Germinal center (tissue), 1 donor: Measurements from ENCODE around the gene GMDS.
A peak's percentile ranks its signal among the peaks of the same experiment; 100 is the strongest.

Experiments
- DNase-seq: peaks from one replicate; pipeline ENCODE4 v3.0.0; 2012; ENCODE audit warnings: mixed read lengths, low spot score

The GMDS gene

DNA sequence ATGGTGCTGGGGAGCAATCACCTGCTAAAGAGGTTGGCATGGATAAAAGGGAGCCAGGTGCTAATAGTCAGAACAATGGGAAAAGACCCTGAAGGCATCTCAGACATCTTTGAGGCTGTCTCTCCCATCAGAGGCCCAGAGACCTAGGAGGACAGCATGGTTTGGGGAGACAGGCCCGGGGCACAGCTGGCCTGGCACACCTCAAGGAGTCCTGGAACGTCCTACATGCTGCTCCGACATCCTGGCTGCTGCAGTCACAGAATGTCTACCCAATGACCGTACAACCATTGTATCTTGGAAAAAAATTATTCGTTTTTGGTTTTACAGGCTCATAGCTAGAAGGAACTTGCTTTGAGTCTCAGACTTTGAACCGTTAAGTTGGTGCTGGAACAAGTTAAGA lies 4.4 kb downstream of the GMDS start:
- no peak for DNase-seq

- DNase-seq = no peak
Measured at GRCh38 chr6:2237001-2237400, 8.4 kb downstream of the GMDS start.

GRCh38 chr6:2235777-2236495 lies 9.5 kb downstream of the GMDS start:
- DNase-seq = no peak

- no peak for DNase-seq
Measured at GRCh38 chr6:2232445-2232844, 13.0 kb downstream of the GMDS start.

GRCh38 chr6:2231438-2231837 lies 14.0 kb downstream of the GMDS start:
- DNase-seq = no peak

DNA sequence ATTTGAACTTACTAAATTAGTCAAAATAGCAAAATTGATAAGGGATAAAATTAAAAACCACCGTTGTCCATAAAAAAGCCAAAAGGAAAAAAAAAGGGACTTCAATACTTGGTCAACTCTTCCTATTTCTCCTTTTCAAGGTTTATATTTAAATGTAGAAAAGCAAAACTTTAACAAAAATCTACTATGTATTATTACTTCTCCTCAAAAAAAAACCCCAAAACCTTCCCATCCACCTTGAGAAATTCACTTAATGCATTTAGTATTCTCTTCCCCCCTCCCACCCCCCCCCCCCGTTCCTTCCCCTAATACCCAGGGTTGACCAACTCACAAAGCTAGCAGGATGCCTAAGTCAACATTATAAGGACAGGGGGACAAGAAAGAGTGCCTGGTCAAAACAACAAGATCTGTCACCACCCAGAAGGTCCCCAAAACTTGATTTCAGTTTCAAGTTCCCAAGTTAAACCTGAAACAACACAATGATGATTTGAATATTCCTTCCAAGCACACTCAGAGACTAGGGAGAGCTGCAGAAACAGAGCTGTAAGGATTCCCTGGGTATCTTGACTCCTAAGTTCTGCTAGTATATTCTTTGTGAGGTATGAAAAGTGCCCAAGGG lies 14.6 kb downstream of the GMDS start:
- DNase-seq = no peak

- DNase-seq = no peak
Measured at GRCh38 chr6:2229742-2230141, 15.7 kb downstream of the GMDS start.

- DNase-seq = no peak
Measured at GRCh38 chr6:2229039-2229438, 16.4 kb downstream of the GMDS start.

DNA sequence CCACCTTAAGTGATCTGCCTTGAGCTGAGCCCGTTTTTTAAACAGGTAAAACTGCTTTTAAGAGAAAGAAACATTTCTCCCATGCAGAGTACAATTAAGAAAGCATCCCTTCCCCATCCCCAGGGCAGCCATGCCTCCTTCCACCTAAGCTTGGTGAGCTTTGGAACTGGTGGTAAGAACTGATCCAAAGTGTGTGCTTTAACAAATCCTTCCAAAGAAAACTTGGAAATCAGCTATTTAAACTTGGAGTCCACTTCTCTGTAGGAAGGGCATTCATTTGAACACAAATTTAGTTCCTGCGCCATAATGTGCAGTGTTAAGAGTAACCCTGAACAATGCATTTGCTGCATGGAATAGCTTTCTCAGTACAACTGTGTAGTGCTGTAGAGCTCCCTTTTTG lies 17.0 kb downstream of the GMDS start:
- no peak for DNase-seq

DNA sequence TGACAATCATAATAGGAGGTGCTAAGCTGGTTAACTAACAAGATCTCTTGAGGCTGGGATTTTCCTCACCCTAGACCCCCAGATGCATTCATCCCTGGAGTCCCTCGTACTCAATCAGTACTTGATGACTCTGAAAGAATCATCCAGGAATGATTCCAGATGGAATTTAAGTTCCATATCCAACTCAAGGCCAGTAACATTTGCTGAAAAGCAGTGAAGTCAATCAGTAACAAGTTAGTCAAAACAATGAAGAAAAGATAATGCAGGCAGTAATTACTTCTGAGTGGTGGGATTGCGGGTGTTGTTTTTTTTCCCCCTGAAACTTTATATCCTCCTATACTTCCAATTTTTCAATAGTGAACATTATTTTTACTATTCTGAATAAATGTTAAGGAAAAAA lies 18.6 kb downstream of the GMDS start:
- DNase-seq = no peak

GRCh38 chr6:2225422-2226392 lies 19.7 kb downstream of the GMDS start:
- DNase-seq = no peak

- DNase-seq = no peak
Measured at GRCh38 chr6:2224847-2225382, 20.5 kb downstream of the GMDS start.

DNA sequence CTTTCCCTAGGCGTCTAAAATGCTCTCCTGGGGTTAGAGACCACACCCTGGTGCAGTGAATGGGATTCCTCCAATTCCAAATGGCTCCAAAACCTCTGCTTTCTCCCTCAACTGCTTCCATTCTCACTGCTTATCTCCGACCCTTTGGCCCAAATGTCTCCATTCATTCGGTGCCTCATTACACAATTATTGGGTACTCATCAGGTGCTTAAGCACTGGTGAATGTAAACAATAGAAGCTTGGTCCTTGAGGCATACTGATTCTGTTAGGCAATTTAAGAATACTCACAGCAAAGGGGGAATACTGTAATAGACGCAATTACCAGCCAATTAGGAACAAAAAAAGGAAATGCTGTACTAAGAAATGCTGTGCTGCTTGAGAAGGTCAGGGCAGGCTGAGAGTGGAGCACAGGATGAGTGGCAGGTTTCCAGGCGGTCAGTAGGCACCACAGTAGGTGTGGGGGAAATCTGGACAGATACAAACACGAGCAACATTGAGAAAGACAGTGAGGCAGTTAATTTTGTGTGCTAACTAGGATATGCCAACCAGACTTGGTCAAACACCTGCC lies 23.0 kb downstream of the GMDS start:
- DNase-seq = no peak

DNA sequence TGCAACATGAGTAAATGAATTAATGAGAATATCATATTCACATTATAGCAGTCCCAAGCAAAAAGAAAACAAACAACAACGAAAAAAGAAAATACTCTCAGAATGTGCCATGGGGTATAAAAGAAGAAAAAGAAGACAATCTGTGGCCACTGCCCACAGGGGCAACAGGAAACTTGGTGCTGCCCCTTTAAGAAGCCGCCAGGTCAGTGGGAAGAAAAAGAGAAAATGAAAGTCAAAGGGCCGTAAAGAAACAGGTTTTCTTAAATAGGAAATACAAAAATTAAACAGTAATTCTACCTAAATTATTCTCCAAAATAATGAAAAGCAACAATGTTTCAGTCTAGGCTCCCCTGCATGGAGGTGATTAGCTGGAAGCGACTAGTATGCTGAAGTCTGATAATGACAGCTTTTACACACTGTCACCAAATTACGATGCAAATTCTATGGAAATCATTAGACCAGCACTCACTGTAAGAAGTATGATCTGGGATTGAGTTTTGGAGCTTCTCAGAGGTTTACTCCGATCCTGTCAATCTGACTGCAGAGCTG lies 23.6 kb downstream of the GMDS start:
- DNase-seq = peak; percentile 29

DNA sequence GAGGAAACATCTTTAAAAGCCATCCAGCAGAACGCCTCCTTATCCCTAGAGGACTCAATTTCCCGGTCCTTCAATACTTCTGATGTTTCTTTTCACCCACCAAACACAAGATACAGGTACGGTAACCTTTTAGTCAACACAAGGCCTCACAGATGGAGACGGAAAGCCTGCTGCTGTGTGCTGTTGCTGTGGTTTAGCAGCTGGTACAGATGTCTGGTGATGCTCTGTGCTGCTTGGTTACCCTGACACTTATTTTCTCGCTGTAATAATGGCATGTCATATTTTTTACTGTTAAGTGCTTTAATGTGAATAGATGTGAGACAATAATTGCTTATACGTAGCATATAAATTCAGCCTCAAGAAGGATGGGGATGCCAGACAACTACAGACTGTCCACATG lies 25.3 kb downstream of the GMDS start:
- no peak for DNase-seq

DNA sequence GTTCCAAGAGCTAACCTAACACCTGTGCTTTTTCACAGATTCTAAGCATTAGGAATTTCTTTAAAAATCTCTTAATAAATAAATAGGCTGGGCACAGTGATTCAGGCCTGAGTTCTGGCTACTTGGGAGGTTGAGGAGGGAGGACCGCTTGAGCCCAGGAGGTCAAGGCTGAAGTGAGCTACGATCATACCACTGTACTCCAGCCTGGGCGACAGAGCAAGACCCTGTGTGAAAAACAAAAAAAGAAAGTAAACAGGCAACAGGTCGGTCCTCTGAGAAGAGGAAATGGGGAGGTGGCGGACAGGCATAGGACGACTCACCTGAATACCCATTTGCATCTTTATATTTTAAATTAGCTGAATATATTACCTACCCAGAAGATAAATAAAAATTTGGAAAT lies 26.5 kb downstream of the GMDS start:
- DNase-seq = no peak

DNA sequence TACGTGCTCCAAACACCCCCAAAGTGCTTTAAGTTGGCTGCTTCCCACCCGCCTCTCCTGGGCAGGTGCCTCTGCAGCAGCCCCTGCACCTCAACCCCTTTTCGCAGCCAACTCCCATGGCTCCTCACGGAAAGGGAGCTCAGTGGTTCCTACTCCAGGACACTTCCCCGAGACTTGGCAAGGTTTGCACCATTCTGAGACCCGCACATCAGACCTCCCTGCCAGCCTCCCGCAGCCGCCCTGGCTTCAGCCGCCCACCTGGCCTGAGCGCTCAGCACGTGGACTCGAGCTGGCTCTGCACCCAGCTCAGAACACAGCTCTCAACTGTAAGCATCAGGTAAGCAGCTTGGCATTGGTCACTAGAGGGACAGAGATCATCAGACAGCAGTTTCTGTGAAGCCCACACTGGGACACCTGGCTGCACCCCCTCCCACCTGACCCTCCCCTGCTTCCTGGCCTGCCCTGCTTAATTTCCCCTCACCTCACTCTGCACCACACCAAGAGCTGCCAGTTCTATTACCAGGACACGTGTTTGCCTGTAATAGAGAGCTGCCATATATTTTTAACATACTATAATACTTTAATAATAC lies 28.5 kb downstream of the GMDS start:
- DNase-seq = no peak

DNA sequence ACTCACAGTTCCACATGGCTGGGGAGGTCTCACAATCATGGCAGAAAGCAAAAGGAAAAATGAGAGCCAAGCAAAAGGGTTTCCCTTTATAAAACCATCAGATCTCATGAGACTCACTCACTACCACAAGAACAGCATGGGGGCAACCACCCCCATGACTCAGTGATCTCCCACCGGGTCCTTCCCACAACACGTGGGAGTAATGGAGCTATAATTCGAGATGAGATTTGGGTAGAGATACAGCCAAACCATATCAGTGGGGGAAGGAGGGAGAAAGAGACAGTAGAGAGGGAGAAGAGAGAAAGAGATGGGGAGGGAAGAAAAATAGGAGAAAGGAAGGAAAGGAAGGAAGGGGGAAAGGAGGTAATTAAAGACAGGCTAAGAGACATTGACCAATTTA lies 30.1 kb downstream of the GMDS start:
- DNase-seq = no peak

- DNase-seq = no peak
Measured at GRCh38 chr6:2213086-2213485, 32.3 kb downstream of the GMDS start.

DNA sequence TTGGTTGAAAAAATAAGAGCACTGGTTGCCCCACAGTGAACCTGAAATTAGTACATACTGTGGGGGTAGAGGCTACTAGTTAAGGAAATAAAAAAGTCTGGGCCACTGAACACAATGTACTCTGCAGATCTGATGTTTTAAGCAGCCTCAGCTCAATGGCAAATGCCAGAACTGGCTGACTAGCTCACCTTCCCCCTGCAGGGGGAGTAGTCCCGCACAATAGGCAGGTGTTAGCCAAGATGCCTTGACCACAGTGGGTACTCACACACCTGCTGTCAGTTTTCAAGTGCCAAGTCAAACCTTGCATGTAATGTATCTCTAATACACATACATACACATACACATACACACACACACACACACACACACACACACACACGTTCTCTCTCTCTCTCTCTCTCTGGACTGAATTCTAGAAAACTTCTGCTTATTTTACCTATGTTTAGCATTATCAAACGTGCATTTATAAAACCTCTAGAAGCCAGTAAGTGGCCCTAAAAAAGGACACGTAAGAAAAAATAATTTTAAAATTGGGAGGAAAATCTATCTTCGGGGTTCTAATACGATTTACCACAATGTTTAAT lies 36.1 kb downstream of the GMDS start:
- DNase-seq = peak; percentile 40

DNA sequence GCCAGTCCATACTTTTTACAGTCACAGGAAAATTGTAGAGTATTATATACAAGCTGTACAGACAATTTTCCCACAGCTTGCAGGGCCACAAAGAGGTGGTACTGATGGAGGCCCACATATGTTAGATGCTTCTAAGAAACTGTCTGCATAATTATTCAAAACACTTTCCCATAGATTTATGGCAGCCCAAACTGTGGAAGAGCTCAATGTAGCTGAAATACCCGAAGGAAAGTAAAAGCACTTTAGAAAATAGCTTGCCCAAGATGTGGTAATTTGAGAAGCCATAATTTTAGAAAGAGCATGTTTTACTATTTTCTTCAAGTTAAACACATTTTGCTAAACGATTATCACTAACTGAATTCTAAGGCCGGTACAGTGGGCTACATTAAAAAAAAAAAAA lies 36.9 kb downstream of the GMDS start:
- no peak for DNase-seq
